Measurements from ENCODE around the gene SKI.

The SKI gene

DNA sequence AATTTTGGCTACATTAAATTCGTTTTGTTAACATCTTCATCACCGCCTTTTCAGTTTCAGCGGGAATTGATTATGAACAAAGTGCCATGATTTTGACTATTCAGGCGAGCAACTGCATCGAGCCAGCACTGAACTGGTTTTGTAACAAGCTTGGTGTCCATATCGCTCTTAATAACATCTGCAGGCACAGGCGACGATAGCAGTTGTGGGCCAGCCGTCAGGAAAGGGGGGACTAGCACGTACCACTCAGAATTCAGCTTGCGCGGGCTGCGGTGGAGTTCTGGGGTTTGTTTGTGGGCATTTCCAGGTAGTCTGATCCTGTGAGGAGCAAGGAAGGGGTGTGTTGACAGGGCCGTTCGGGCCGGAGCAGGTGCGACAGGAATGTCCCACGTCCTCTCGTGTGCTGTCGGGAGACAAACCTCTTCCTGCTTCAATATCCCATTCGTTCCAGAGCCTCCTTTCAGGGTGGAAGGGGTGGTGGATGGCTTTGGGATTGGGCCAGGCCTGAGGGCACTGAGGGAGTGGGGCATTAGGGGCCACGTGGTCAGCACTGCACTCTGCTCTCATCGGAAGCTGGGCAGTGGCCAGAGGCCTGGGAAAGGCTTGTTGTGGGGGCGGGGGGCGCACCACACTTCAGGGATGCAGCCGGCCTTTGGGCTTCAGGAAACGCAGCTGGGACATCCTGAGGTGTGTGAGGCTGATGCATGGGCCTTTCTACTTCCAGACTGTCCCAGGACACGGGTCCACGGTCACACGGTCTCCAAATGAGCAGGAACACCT lies 39.1 kb downstream of the SKI start:
- DNase-seq = no peak

DNA sequence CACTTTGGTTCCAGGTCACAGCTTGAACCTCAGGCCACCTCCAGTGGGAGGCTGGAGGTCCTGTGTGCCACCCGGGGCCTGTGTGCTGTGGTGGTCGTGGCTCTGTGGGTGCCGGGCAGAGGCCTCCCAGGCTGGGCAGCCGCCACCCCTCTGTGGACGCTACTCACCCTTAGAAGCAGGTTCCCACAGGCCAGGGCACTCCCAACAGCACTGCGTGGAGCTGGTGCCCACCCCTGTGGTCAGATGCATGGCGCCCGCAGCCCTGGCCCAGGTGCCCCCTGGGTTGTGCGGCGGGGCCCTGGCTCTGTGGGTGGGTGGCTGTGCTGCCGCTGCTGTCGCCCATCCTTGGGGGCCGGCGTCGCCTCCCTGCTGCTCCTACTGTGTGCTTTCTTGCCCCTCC lies 39.7 kb downstream of the SKI start:
- DNase-seq = no peak

DNA sequence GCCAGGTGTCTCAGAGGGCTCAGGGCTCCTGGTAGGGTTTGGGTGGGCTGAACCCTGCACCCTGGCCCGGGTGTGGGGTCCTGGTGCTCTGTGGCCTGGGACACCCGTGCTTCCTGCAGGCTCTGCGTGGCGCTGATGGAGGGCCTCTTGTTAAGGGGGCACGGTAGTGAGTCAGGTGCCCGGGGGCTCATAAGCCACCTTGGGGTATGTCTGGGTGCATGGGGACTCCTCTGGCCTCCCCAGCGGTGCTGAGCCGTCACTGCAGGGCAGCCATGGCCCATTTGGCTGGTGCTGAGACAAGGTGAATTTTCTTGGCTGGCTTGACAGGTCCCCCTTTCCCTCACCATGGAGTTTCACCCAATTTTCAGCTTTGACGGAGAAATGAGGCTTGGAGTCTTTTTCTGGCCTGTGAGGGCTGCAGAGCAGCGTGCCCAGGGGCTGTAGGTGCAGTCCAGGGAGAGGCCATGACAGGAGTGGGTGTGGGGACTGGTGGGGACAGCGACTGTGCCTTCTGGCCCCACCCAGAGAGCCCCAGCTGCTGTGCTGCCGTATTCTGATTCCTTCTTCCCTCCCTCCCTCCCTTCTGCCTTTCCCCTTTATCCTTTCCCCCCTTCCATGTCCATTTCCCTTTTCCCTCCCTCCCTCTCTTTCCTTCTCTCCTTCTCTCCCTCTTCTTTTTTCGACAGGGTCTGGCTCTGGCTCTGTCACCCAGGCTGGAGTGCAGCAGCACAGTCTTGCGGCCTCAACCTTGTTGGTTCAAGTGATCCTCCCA lies 40.4 kb downstream of the SKI start:
- DNase-seq = no peak

DNA sequence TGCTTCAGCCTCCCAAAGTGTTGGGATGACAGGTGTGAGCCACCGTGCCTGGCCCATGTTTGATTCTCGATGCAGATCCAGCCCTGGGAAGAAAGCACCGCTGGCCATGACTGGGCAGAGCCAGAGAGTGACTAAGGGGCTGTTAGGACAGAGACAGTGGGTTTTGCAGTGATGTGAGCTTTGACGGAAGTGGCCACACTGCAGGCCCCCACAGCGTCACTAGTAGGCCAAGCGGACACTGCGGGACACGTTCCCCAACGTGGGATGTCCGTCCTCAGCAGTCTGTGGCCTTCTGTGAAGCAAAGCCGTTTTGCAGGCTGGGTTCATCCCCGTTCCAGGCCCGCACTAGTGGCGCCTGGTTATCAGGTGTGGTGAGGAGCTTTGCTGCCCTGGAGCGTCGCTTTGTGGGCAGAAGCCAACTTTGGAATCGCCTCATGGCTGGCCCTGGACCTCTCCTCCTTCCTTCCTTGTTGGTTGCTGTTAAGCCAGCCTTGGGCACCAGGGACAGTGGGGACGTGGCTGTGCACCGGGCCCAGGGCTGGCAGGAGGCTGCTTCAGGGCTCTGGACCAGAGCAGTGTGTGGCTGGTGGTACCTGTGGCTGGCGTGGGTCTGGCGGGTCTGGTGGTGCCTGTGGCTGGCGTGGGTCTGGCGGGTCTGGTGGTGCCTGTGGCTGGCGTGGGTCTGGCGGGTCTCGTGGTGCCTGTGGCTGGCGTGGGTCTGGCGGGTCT lies 41.2 kb downstream of the SKI start:
- DNase-seq = no peak

DNA sequence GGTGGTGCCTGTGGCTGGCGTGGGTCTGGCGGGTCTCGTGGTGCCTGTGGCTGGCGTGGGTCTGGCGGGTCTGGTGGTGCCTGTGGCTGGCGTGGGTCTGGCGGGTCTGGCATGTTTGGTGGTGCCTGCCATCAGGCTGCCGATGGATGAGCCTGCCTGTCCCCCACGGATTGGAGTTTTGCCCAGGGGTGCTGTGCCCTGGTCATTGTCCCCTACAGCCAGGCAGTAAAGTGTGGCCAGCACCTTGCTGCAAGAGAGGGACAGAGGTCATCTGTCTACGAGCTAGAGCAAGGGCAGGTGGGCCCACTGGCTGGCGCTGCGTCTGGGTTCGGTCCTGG lies 41.8 kb downstream of the SKI start:
- DNase-seq = no peak

DNA sequence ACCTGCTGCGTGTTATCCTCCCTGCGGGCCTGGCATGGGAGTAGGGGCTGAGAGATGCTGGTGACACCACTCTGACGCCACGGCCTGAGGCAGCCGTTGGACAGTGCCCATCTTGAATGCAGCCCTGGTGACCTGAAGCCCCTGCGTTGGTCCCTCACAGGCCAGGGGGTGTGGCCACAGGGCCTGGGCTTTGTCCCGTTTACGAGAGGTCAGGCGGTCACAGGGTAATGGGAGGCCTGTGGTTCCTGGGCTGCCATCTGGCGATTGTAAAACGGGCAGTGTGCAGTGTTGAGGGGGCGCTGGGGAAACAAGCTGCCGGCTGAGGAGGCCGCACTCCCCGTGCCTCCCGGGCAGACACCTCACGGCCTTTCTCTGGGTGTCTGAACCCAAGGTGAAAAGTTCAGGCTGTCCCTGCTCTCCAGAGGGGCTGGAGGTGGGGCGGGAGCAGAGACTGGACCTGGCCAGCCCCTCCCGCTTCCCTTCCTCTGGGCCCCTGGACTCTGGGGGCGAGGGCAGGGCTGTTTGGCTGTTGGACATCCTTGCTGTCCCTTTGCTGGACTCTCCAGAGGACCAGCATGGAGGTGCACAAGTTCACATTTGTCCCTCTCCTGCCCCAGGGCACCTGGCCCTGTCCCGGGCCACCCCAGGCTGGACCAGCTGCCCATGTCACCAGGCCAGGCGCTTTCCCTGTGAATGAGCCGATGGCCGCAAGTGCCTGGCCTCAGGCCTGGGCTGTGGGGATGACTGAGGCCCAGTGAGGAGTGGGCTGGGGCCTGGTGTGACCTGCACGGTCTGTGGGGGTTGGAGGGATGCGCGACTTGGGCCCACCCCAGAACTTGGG lies 42.4 kb downstream of the SKI start:
- no peak for DNase-seq

DNA sequence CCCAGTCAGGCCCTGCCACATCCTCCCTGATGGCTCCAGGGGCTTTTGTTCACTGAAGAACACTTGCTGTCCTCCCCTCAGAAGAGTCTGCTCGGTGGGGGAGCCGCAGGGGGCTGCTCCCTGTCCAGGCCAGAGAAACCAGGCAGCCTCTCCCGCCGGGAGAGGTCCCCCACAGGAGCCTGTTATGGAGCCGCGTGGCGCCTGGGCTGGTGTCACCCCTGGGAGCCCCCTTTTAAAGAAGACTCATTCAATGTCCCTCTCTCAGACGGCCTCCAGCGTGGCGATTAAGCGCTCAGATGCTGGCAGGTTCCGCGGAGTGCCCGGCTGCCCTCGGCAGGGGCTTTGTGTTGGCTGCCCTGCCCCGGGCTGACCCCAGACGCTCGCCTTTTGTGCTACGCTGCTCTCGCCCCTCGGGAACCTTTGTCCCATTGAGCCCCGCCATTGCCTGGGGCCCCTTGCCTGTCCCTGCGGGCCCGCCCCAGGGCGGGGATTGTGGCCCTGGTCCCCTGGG lies 43.1 kb downstream of the SKI start:
- no peak for DNase-seq

DNA sequence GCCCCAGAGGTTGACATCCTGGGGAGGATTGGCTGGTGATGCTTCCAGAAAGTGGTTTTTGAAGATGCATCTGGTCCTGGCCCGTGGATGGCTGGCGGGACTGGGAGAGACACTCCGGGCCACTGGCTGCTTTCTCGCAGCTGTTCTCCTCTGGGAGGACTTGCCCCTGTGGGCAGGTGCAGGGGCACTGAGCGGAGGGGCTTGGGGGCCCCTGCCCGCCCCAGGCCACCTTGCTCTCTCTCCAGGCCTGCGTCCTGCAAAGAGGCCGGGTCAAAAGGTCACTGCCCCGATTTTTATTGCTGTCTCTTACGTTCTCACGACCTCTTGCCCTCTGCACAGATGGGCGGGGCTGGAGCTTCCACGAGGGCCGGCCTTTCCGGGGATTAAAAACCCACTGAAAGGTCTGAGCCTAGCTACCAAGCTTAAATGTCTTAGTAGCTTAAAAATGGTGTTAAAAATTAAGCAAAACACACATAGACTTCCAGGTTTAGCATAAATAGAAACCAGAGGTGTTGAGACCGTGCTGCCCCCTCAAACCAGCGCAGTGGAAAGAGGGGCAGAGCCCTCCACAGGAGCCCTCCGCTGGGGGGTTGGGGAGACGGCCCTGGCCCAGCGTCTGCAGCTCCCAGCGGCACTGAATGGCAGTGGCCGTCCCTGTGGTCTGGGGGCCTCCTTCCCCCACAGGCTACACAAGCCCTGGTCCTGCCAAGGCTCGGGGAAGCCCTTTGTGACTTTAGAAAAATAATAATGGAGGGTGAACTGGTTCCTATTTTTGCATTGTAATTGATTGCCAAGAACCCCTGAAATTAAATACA lies 43.9 kb downstream of the SKI start:
- DNase-seq = no peak

DNA sequence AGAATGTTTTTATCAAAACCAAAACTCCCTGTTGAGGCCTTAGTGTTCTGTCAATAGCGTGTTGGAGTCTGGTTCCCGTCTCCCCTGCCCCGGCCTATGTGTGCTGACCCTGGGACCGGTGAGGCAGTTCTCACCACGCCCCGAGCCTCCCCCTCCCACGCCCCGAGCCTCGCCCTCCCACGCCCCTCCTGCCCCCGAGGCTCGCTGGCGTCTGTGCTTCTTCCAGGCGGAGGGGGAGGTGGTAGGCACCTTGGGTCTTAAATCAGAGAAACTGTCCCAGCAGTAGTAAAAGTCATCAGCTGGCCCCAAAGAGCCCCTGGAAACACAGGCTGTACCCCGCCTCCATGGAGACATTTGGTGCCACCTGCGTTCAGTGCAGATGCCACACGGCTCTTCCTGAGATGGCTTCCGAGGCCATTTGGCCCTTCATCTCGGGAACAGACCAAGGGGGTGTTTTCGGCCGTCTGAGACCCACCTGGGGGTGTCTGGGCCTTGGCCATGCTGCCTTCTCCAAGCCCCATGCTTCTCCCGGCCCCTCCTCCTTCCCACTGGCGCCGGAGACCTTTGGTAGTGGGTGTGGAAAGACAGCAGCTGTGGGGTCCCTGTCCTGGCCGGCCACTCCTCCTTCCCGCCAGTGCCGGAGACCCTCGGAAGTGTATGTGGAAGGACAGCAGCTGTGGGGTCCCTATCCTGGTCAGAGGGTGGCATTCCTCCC lies 44.7 kb downstream of the SKI start:
- DNase-seq = no peak

DNA sequence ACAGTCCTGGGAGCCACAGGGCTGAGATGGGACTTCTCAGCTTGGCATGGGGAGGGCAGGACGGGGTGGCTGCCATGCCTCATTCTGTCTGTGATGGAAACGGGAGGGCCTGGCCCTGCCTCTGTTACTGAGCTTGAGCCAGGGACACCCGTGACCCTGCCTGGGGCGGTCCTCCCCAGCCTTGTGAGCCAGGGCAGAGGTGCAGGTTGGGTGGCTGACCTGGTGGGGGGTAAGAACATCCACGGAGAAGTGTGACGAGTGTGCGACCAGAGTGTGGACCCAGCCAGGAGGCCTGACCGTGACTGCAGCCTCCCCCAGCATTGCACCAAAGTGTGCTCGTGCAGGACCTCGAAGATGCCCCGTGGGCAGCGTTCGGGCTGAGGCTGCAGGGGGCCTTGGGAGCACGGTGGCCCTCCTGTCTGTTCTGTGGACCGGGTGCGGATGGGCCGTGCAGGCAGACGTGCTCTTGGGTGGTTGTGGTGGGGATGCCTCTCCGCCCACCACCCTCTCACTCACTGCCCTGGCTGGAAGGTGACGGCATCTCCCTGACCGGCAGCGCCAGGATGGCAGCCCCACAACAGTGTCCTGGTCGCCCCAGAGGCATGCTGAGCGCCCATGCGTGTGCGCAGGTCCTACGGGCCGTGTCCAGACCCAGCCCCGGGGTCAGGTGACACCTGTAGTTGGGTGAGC lies 45.4 kb downstream of the SKI start:
- no peak for DNase-seq

DNA sequence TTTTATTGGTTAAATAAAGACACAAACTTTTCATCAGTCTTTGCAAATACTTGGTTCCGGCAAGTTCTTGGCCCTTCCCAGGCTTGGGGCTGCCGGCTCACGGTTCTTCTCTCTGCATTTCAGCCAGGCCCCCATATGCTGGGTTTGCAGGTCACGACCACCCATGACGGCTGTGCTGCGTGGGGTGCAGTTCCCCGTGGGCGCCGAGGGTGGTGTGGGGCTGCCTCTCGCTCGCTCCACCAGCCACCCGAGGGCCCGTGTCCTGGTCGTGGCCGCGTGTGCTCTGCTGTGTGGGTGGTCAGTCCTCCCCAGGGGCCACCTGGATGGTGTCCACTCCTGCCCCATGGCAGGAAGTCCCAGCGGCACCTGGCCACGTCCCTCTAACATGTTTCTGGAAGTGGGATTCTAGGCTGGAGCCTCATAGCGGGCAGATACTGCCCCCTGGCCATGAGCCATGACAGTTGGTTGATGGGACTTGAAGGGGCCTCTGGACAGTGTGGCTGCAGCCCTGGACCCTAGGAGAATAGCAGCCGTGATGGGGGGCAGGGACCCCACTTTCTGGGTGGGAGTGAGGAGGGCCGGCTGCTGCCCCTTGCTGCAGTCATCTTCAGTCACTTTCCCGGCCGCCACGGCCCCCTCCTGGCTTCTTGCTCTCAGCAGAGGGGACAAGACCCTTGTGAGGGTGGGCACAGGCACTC lies 46.3 kb downstream of the SKI start:
- no peak for DNase-seq

DNA sequence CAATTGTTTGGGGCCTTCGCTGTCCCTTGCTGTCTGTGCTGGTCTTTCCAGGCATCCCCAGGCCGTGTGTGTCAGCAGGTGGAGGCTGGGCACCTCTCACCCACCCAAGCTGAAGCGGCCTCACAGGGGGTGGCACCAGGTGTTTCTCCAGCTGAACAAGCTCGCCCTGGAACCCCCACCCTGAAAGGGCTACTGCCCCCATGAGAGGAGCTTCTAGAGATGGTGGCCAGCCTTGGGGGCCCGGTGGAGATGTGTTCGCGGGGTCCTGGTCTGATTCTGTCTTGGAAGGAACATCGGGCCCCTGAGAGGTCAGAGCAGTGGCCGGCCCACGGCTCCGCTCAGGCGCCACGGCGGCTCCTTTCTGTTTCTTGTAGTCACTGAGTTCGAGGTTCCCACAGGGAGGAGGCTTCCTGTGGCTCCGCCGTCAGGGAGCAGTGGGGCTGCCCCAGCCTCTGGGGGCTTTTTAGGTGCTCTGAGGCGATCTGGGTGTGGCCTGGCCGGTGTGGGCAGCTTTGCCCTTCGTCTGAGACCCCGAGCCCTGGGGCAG lies 46.9 kb downstream of the SKI start:
- DNase-seq = no peak

DNA sequence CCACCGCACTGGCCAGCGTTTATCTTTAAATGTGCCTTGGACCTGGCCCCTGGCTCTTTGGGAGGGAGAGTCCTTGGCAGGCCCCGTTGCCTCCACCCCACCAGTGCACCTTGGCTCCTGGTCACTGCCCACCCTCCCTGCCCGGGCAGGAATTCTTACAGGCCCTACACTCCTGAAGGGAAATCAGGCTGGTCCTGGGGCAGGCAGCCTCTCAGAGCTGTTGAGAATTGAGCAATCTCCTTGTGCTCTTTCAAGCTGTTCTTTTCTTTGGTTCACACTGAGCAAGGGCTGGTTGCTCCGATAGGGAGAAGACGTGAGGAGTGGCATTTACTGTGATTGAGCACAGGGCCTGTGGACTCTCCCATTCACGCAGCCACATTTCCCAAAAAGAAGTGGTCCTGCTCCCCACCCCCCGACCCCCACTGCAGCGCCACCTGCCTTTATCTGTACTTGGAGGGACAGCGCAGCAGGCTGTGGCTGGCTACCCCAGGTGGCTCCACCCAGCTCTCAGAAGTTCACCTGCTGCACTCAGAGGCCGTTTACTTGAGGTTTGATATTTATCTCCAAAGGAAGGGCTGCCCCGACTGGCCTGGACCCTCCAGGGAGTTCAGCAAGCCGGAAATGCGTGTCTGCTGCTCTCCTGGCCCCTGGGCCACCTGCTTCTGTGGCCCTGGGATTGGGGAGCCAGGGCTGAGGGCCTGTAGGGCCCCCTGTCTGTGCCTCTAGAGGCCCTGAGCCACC lies 47.8 kb downstream of the SKI start:
- no peak for DNase-seq

DNA sequence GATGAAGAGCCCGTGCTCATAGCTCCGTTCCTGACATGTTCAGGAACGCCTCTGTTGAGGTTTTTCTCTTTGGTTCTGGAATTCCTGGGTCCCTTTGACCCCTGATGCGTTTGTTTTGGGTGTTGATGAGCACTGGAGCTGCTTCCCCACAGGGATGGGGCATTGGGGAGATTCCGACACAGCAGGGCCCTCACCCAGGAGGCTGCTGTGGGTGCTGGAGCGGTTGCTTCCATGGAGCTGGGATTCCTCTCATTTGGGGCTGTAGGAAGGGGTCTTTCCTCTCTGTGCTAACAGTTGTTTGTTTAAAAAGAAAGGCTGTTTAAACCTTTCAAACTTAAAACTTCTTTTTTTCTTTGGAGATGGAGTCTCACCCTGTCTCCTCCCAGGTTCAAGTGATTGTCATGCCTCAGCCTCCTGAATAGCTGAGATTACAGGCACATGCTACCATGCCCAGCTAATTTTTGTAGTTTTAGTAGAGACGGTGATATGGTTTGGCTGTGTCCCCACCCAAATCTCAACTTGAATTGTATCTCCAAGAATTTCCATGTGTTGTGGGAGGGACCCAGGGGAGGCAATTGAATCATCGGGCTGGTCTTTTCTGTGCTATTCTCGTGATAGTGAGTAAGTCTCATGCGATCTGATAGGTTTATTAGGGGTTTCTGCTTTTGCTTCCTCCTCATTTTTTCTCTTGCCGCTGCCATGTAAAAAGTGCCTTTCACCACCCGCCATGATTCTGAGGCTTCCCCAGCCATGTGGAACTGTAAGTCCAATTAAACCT lies 48.9 kb downstream of the SKI start:
- DNase-seq = no peak

DNA sequence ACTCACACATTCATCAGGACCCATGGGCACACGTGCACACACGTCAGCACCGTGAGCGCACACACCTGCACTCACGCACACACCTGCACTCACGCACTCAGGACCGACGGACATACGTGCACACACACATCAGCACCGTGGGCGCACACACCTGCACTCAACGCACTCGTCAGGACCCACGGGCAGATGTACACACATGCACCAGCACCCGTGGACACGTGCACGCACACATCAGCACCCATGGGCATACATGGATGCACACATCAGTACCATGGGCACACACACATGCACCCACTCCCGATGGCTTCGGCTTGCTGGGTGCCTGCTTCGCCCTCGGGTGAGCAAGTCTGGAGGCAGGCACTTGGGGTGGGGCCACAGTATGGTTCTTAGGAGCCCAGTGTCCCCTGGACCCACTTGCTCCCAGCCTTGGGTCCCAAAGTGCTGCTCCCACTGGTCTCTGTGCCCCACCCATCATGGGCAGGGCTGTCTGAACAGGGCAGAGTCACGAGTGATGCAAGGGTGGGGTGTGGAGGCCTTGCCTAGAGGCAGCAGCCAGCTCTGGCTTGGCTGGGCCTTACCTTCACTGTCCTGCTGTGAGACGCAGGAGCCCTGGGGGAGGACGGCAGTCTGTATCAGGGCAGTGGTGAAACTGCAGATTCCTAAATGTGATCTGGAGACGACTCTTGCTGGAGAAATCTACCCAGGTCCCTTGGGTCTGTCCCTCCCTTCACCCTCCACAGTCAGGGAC lies 49.8 kb downstream of the SKI start:
- no peak for DNase-seq

DNA sequence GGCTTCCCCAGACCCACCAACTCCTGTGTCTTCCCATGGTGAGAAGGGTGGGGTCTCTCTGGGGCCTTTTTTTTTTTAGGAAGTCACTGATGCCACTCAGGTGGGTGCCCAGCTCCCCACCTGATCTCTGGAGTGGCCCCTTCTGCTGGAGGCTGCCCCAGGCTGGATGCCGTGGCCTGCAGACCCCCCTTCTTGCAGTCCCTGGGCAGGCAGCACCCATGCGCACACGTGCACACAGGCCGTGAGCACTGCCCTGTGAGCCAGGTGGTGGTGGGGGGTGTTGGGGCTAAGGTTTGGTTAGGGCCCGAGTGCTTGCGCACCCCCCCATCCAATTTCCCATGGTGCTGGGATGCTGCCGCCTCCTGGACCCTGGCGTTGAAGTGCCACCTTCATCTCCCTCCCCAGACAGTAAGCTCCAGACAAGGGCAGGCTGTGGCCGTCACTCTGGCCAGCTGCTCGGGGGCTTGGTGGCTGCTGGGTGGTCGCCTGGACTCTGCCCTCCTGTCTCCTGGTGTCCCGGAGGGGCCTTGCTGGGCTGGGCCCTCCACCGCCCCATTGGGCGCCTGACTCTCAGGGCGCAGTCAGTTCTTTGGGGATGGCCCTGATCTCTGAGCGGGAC lies 50.6 kb downstream of the SKI start:
- DNase-seq = no peak

DNA sequence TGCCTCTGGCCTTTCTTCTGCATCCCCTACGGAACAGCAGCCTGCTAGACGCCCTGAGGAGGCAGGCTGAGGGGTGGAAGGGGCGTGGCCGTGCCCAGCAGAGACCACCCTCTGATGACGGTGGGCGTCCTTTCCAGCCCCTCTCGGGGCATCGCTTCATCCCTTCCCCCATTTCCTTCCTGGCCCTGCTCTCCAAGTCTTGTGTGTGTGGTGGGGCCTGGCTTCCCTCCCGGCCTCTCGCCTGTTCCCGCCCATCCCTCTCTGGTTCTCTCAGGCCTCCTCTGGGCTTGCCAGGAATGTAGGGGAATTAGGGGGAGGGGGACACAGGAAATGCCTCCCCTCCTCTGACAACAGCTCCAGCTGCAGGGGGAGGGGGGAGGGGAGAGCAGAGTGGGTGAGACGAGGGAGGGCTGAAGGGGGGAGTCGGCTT lies 51.1 kb downstream of the SKI start:
- DNase-seq = no peak

Measured in NCI-H748 treated with DMSO at 0.1 percent for 48 hours (cell line).